SK-N-SH (cell line): Measurements from ENCODE around the gene MYO10. TPM values are rescaled to one million over a fixed set of nuclear protein-coding genes. Genes with fewer than 3 reads are reported as not detected.
"Not testable (repeated sequence)": the region's sequence is repeated elsewhere in the genome, so short reads cannot be mapped to it uniquely, and the experiment has no call there.

Source experiments
- CTCF ChIA-PET: fragments of 300-600, 350-600 bp; formaldehyde crosslinking; extraction: SDS; loops from one replicate; lab custom pipeline; 2021; lab: Yijun Ruan, JAX
- POLR2A ChIA-PET: fragments of 350-600 bp; sonication (Branson Sonifier 250); formaldehyde crosslinking; extraction: SDS; loops from one replicate; lab custom pipeline; 2020; ENCODE audit warnings: antibody characterized with exemption, inconsistent platforms; lab: Yijun Ruan, JAX
- DNase-seq: peaks from one replicate; pipeline ENCODE4 v3.0.0; 2012
- H2AFZ ChIP-seq: fragments of 200-600 bp; sonication (generic); 2 replicates; pipeline ENCODE4 v1.8.1; 2016; ENCODE audit warnings: antibody characterized with exemption, mild to moderate bottlenecking, low read depth
- H3F3A ChIP-seq: fragments of 200-600 bp; sonication (generic); replicated peaks from 2 replicates; pipeline ENCODE3; 2016; ENCODE audit warnings: antibody characterized with exemption, mild to moderate bottlenecking; ENCODE audit not compliant: insufficient read depth
- H3K27ac ChIP-seq, 2 experiments: fragments of 200-500 bp in 1 of 2; fragments of 200-600 bp in 1 of 2; sonication (Bioruptor generic) in 1 of 2; sonication (generic), shearing (Covaris generic) in 1 of 2; 2 replicates each; pipeline versions ENCODE4 v1.5.1 to v1.6.1; 2014 to 2016; ENCODE audit warnings: low read depth in 2 of 2, inconsistent platforms in 1 of 2, low read length in 1 of 2, mild to moderate bottlenecking in 1 of 2, mixed read lengths in 1 of 2
- H3K27me3 ChIP-seq: fragments of 200-600 bp; sonication (generic), shearing (Covaris generic); 2 replicates; pipeline ENCODE4 v1.6.1; 2016; ENCODE audit warnings: mixed run types; ENCODE audit not compliant: insufficient read depth
- H3K36me3 ChIP-seq, 2 experiments: fragments of 200-500 bp in 1 of 2; fragments of 200-600 bp in 1 of 2; sonication (Bioruptor generic) in 1 of 2; sonication (generic) in 1 of 2; replicated peaks in 1 of 2; 2 replicates each; pipeline versions ENCODE3 to v1.5.1; 2014 to 2016; ENCODE audit warnings: low read length in 1 of 2, mild to moderate bottlenecking in 1 of 2; ENCODE audit not compliant: insufficient read depth in 2 of 2, control insufficient read depth in 1 of 2
- H3K4me1 ChIP-seq, 2 experiments: fragments of 200-500 bp in 1 of 2; fragments of 200-600 bp in 1 of 2; sonication (Bioruptor generic) in 1 of 2; sonication (generic), shearing (Covaris generic) in 1 of 2; 2 replicates each; pipeline versions ENCODE4 v1.5.1 to v1.6.1; 2014 to 2016; ENCODE audit warnings: low read depth in 1 of 2, low read length in 1 of 2, mixed run types in 1 of 2; ENCODE audit not compliant: insufficient read depth in 2 of 2, control insufficient read depth in 1 of 2
- H3K4me2 ChIP-seq: fragments of 200-600 bp; sonication (generic), shearing (Covaris generic); 2 replicates; pipeline ENCODE4 v1.6.1; 2017; ENCODE audit warnings: mixed run types
- H3K4me3 ChIP-seq, 2 experiments: fragments of 200-500 bp in 1 of 2; fragments of 200-600 bp in 1 of 2; sonication (Bioruptor generic) in 1 of 2; sonication (generic), shearing (Covaris generic) in 1 of 2; 2 replicates each; pipeline versions ENCODE4 v1.5.1 to v1.8.1; 2014 to 2016; ENCODE audit warnings: low read depth in 2 of 2, inconsistent platforms in 1 of 2, low read length in 1 of 2, mild to moderate bottlenecking in 1 of 2, mixed read lengths in 1 of 2, moderate library complexity in 1 of 2
- H3K79me2 ChIP-seq: fragments of 200-600 bp; sonication (generic); 2 replicates; pipeline ENCODE4 v1.8.1; 2017; ENCODE audit warnings: mild to moderate bottlenecking; ENCODE audit not compliant: insufficient read depth
- H3K9ac ChIP-seq: fragments of 200-600 bp; sonication (generic); 2 replicates; pipeline ENCODE4 v1.6.1; 2017; ENCODE audit warnings: mixed run types
- H3K9me2 ChIP-seq: fragments of 200-600 bp; sonication (generic); 2 replicates; pipeline ENCODE4 v1.6.1; 2017; ENCODE audit warnings: mixed run types
- H3K9me3 ChIP-seq: fragments of 200-600 bp; sonication (generic); 2 replicates; pipeline ENCODE4 v1.6.1; 2017; ENCODE audit warnings: mixed run types, mild to moderate bottlenecking, moderate library complexity
- H4K20me1 ChIP-seq: fragments of 200-600 bp; sonication (generic); 2 replicates; pipeline ENCODE4 v1.6.1; 2017; ENCODE audit warnings: mild to moderate bottlenecking, mixed run types; ENCODE audit not compliant: insufficient read depth
- EP300 ChIP-seq, 2 experiments: IDR thresholded peaks; 2 replicates each; pipeline versions ENCODE4 v1.4.0 to v1.6.1; 2012; ENCODE audit warnings: borderline replicate concordance in 1 of 2, low read depth in 1 of 2, low read length in 1 of 2
- EZH2phosphoT487 ChIP-seq: fragments of 200-600 bp; sonication (generic); IDR thresholded peaks from 2 replicates; pipeline ENCODE4 v1.6.1; 2017; ENCODE audit warnings: low read depth, mixed run types, mild to moderate bottlenecking, antibody characterized with exemption, moderate library complexity, borderline replicate concordance
- FOXM1 ChIP-seq: IDR thresholded peaks from 2 replicates; pipeline ENCODE4 v1.4.0; 2012; ENCODE audit warnings: low read depth, mild to moderate bottlenecking
- NFIC ChIP-seq: IDR thresholded peaks from 2 replicates; pipeline ENCODE4 v1.4.0; 2012; ENCODE audit warnings: borderline replicate concordance
- POLR2AphosphoS5 ChIP-seq: IDR thresholded peaks from 2 replicates; pipeline ENCODE4 v1.6.1; 2012; ENCODE audit warnings: low read depth, low read length
- TAF1 ChIP-seq: IDR thresholded peaks from 2 replicates; pipeline ENCODE4 v1.6.1; 2012; ENCODE audit warnings: low read depth, mild to moderate bottlenecking, low read length, moderate library complexity, borderline replicate concordance
- TCF12 ChIP-seq: IDR thresholded peaks from 2 replicates; pipeline ENCODE4 v1.4.0; 2012
- ZBTB33 ChIP-seq: IDR thresholded peaks from 2 replicates; pipeline ENCODE4 v1.4.0; 2012; ENCODE audit warnings: low read depth, borderline replicate concordance
- WGBS: methylation state at CpG from one replicate; pipeline ENCODE4 v1.1.6; 2017; ENCODE audit warnings: low lambda C conversion rate; 5-methylcytosine and 5-hydroxymethylcytosine counted together
- polyA plus RNA-seq, 3 experiments: library from polyadenylated mRNA; depleted of rRNA; stranded (reverse); fragments of >200 nt; gene quantifications; 2 replicates each; pipeline ENCODE4 v1.2.3, GENCODE V29; 2012

MYO10 gene
- polyA plus RNA-seq (2012; rRNA removed) = 8.1 and 8.7 TPM in 2 replicates
- polyA plus RNA-seq (2012; cell fraction: cytosol; rRNA removed) = 7.3 and 8.5 TPM in 2 replicates
- polyA plus RNA-seq (2012; cell fraction: nucleus; rRNA removed) = 14.9 and 23.4 TPM in 2 replicates

GRCh38 chr5:16936150-16936988 is at the start of gene MYO10:
Gene MYO10, minus strand, starts transcription at chr5:16936288. Its CDS starts 480 bp downstream, at chr5:16935808.
- H3K36me3 ChIP-seq = no peaks in the 10 kb centered on the region
- H3F3A ChIP-seq = peaks cover 24% of the 10 kb centered on the region
- CTCF ChIA-PET = interaction anchor here (0.8 to 2.0 kb wide), 4 partner anchors 142 to 254 kb away, joined by 3 to 6 read pairs (median 4); no protein-coding TSS in a partner anchor
- WGBS = under 1% methylated on average over 19 of the region's 70 CpGs
- peak within 1 kb of the TSS; percentile 81 for H3K4me2 ChIP-seq
- DNase-seq = peak; percentile 95
- H3K4me1 ChIP-seq = peaks cover 20 to 26% of the 10 kb centered on the region in 2 experiments; a peak in 3 of 4 replicates
- peak within 1 kb of the TSS; percentile 22 to 77; a peak in 3 of 4 replicates for H3K27ac ChIP-seq
- peaks cover 33% of the 10 kb centered on the region for H4K20me1 ChIP-seq
- peaks cover 47% of the 10 kb centered on the region for H3K79me2 ChIP-seq
- no peaks in the 10 kb centered on the region for H3K9me3 ChIP-seq
- POLR2A ChIA-PET = interaction anchor here (0.6 to 0.7 kb wide), 2 partner anchors 173 to 333 kb away, joined by 3 to 4 read pairs; no protein-coding TSS in a partner anchor
- peak within 1 kb of the TSS; percentile 97 for H3K9ac ChIP-seq
- H2AFZ ChIP-seq = peak within 1 kb of the TSS; percentile 79
- TF ChIP-seq FOXM1 = no peak
- TF ChIP-seq EZH2phosphoT487 = no peak
- TF ChIP-seq EP300 (IDR thresholded peaks at IDR 0.05; ENCODE audit: borderline replicate concordance in 1 of 2, low read depth in 1 of 2, low read length in 1 of 2) = 0 out of 4 replicates have a peak, but pooled peaks of 1 of the 2 experiments have one; percentile 13
- TF ChIP-seq ZBTB33 = no peak
- TF ChIP-seq TAF1 = peak; percentile 66
- TF ChIP-seq TCF12 = 0 out of 2 replicates have a peak, but pooled peaks have one; percentile 15
- TF ChIP-seq NFIC = peak; percentile 69
- peak; percentile 75 for TF ChIP-seq POLR2AphosphoS5
- H3K27me3 ChIP-seq = no peaks in the 10 kb centered on the region
- H3K9me2 ChIP-seq = no peaks in the 10 kb centered on the region
- peak within 1 kb of the TSS; percentile 80 to 85 for H3K4me3 ChIP-seq

- H3K9ac ChIP-seq, H2AFZ ChIP-seq, H3K4me1 ChIP-seq, DNase-seq, H3K9me3 ChIP-seq, H3K9me2 ChIP-seq, H3K4me2 ChIP-seq, H3F3A ChIP-seq, H3K4me3 ChIP-seq, H3K27ac ChIP-seq, POLR2A ChIA-PET, H3K36me3 ChIP-seq, H4K20me1 ChIP-seq, H3K27me3 ChIP-seq, H3K79me2 ChIP-seq: not testable (repeated sequence)
- CTCF ChIA-PET = interaction anchor here (0.7 to 1.1 kb wide), 2 partner anchors 58 to 147 kb away, joined by 3 read pairs; no protein-coding TSS in a partner anchor
- WGBS = 81% methylated on average over 7 of the region's 7 CpGs
These were observed 49.2 kb upstream of the MYO10 start for GRCh38 chr5:16985304-16985703.
